Stromal cell of bone marrow (primary cell): Measurements from ENCODE around the gene SGPP1.
"Not testable (repeated sequence)": the region's sequence is repeated elsewhere in the genome, so short reads cannot be mapped to it uniquely, and the experiment has no call there.

ENCODE experiments used
- DNase-seq: peaks from one replicate; pipeline ENCODE4 v3.0.0-alpha.2; 2012; ENCODE audit warnings: low read depth

SGPP1 gene

DNA sequence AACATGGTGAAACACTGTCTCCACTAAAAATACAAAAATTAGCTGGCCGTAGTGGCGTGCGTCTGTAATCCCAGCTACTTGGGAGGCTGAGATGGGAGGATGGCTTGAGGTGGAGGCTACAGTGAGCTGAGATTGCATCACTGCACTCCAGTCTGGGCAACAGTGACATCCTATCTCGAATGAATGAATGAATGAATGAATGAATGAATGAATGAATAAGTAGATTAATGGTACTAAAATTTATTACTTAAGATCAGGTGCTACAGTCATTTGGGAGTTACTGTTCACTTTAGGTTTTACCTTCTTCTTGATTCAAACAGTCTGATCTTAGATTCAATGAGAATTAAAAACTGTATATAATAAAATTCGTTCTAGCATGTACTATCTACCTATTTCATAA, 54.6 kb downstream of the SGPP1 start:
- no peak for DNase-seq

DNA sequence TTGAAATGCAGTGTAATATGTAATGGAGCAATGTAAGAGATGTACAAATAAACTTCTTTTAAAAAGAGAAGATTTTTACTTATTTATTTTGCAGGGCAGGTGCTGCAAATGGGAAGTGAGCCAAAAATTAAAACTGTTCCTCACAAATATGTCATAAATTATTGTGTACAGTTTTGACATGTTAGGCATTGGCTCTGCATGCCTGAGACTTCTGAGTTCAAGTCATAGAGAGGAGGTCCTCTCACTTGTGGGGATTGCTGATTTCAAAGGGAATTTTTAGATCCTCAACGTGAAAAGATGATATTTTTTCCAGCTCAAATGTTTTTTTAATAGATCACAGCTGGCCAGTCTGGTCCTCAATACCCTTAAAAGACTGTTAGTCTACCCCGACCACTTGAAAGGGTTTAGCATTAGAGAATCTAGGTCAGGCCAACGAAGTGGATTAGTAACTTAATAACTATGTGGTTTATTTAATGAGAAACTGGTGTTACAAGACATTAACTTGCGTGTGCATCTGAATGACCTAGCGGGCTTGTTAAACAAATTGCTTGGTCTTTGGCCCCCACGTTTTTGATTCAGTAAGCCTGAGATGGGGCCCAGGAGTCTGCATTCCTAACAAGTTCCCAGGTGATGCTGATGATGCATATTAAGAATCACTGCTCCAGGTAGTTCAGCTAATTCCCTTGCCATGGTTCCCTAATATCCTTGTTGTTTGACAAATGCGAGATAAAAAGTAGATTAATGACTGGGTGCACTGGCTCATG, 55.3 kb downstream of the SGPP1 start:
- DNase-seq = no peak

DNA sequence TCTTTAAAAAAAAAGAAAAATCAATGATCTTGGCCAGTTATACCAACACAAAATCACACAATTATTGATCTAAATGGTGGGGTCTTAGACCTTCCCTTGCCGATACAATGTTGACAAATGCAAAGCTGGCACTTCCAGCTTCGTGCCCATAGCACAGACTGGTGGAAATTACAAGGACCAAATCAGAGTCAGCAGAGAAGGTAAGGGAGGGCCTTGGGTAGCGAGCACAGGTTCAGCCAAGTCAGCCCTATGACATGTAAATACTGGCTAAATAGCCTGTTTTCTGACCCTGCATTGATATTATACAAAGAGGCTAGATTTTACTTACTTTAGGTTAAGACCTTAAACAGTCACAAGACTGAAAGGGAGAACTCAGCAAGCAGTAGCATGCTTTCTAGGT, 55.9 kb downstream of the SGPP1 start:
- no peak for DNase-seq

DNA sequence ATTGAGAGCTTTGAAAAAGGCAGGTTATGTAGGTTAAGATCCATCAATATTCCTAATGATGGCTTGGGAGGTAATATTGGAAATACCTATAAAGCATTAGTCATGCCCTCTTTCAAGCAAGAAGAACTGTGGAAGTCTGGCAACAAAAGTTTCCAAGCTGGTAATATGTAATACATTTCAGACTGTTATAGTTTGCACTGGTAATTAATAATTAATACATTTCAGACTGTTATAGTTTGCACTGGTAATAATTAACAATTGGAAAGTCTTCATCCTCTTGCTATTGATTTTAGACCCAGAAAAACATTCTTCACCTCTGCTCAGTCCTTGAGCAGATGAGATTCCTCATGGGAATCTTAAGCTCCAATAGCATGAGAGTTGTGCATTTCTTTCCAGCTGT, 57.2 kb downstream of the SGPP1 start:
- DNase-seq = no peak

DNA sequence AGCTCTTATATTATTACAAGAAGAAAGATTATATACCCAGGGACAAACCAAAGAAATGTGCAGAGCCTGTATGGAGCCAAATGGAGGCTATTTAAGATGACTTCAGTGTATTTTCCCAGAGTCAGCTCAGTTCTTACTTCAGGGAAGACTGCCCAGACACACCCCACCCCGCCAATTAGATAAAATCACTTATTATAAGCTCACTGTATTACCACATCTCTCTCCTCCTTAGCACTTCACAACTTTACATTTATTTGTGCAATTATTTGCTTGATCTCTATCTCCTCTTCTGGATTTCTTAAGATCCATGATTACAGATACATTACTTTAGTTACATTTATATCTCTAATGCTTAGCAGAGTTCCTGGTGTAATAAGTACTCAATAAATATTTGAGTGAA, 61.5 kb downstream of the SGPP1 start:
- no peak for DNase-seq

DNA sequence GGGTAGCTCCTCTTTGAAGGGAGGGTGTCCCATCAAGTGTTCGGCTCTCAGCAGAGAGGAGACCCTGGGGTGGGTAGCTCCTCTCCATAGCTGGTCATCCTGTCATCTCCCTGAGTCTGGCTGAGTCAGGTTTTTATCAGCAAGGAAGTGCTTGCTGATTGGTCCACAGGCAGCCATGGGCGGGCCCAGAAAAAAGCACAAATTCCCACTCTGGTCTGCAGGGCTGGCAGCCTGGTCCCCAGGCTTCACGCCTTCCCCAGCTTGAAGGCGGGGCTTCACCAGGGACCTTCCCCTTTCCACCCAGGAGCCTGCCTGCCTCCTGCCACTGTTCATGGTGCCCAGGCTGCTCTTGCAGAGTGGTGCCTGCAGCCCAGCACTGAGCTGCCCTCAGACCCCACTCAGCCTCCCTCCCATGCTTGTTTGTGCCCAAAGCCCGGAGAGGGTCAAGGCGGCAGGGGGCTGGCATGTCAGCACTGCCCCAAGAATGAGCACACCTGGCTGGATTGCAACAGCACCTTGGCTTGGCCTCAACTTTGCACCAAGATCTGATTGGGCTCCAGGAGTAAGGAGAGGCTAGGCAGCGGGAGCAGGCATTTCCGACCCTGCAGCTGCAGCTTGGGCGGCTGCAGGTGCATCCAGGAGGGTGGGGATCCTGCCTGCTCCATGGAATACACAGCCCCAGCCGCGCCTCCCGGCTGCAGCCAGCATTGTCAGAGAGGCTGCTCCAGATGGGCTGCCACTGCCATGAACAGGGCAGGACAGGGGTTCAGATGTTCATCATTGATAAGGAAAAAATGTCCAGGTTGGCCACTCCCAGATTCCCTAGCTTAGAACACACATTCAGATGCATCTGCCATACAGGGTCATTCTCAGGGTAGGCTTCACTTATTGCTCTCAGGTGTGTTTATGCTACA, 64.2 kb downstream of the SGPP1 start:
- DNase-seq = no peak

DNA sequence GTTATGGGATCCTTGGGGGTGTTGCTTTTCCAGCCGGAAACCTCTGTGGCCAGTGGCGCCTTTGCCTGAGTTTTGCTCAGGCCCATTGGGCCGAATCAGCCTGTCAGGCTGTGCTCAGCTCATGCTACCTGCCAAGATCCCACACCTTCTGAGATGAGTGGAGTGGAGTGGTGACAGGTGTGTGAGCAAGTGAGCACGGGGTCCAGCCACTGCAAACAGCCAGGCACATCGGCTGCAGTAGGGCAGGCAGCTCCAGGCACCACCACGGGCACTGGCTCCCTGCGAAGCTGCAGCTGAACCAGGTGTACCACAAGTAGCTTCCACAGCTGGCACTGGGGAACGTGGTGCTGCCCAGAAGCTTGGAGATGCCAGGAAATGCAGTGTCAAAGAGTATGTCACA, 65.1 kb downstream of the SGPP1 start:
- DNase-seq = no peak

DNA sequence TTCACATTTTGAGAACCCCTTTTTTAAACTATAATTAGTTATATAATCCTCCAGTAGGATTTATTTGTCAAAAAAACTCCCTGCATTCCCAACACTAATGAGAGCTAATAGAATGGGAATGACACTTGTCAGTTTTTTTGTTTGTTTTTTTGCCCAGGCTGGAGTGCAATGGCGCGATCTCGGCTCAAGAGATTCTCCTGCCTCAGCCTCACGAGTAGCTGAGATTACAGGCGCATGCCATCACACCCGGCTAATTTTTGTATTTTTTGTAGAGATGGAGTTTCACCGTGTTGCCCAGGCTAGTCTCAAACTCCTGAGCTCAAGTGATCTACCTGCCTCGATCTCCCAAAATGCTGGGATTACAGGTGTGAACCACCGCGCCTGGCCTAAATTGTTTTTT, 66.0 kb downstream of the SGPP1 start:
- not testable (repeated sequence) for DNase-seq

DNA sequence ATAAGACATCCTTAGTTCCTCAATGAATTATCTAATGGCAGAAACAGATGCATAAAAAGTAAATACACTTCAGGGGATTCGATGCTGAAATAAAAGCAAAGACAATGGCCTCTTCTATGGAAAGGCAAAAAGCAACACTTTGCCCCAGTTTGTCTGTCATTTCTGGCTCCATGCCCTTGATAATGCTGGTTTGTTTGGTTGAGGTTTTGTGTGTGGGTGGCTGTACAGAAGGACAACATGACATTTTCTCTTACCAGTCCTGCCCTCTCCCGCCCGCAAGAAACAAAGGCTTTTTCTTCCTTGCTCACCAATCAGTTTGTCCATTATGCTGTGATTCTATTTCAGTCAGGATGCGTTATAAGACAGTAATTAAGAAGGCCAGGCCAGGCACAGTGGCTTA, 68.1 kb downstream of the SGPP1 start:
- DNase-seq = no peak

DNA sequence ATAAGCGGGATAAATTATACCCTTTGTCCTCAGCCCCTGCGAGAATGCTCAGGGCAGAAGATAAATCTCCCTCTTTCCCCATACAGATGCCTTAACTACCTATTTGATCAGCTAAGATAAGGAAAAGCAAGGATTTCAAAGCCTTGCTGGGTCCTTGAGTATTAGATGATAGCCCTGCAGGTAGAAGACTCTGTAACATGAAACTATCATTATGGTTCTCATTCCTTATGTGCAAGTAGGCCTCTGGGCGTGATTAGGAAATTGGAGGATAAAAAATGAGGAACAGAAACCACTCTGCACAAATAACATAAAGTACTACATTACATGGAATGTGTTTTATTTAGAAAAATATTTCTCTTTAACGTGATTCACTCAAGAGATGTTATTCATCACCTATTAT, 71.7 kb downstream of the SGPP1 start:
- DNase-seq = no peak

DNA sequence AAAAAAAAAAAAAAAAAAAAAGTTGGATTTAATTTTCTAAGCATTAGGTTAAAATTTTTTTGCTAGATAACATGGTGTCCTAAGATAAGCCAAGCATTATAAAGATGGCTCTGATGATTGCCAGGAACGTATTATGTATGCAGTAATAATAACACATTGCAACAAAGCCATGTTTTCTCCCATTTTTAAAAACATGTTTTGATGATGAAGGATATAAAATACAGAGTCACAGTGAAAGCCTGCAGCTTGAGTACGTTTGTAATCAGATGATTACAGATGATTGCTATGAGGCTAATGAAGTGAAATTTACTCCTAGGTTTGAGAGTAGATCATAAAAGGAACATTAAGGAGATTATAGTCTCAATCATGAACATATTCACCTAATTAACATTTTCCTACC, 72.9 kb downstream of the SGPP1 start:
- DNase-seq = no peak

DNA sequence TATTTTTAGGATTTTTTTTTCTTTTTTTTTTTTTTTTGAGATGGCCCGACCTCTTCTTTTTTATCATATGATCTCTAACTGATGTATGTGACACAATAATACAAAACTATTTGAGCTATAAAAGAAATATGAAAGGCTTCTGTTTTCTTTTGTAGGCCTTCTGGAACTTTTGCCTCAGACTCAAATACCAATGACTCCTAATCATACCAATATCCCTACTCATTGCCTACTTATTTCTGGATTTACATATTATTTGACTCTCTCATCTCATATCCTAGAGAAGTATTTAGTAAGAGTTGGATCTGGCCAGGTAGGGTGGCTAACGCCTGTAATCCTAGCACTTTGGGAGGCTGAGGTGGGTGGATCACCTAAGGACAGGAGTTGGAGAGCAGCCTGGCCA, 73.5 kb downstream of the SGPP1 start:
- DNase-seq = peak; percentile 46

DNA sequence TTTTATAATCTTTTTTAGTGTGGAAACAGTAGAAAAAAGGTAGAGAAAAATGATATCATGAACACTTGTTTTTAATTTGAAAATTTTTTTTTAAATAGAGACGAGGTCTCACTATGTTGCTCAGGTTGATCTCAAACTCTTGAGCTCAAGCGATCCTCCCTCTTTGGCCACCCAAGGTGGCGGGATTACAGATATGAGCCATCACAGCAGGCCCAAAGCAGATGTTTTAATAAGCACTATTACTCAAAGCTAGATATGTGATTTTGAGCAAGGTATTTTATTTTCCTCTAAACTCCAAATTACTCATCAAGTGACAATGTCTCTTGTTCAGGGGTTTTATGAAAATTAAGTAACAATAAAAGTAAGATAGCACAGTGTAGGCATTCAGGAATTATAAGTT, 75.5 kb downstream of the SGPP1 start:
- no peak for DNase-seq

DNA sequence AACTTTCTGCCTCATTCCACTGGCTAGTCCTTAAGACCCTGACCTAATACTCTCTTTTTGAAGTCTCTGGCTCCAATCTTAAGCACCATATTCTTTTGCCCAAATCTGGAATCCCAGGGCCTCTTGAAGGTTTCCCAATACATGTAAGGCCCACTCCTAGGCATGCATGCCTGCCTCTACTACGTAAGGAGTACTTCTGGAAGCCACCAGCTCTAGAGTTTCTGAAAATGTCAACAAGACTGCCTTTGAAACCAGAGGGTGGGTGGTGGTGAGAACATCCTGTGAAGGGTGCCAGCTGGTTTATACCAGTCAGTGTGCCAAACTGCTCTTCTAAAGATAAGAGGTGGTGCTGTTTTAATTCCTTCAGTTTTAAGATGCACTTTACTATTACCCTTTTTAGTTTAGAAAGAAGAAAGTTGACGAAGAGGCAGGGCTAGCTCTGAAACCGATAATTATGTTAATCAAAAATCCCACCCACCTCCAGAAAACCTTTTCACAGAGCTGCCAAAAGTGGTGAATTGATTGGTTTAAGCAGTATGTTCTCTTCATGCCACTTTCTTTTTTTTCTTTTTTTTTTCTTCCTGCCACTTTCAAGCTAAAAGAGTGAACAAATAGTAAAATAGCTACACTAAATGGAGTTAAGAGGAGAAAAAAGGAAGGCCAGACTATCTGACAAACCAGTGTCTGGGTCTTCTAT, 77.5 kb downstream of the SGPP1 start:
- no peak for DNase-seq

DNA sequence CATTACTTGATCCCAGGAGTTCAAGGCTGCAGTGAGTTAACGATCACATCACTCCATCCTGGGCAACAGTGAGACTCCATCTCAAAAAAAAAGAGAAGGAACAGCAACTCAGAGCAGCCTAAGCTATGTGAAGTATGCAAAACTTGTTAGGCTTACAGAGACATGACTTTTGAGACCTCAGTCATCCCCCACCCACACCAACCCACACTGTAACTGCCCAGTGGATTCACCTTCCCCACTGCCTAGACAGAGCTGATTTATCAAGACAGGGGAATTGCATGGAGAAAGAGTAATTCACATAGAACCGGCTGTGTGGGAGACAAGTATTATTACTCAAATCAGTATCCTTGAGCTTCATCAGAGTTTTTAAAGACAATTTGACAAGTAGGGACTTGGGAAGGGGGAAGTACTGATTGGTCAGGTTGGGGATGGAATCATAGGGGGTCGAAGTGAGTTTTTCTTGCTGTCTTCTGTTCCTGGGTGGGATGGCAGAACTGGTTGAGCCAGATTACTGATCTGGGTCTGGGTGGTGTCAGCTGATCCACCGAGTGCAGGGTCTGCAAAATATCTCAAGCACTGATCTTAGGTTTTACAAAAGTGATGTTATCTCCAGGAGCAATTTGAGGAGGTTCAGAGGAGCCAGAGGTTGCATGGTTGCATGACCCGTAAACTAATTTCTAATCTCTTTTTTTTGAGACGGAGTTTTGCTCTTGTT, 80.0 kb downstream of the SGPP1 start:
- DNase-seq = no peak

DNA sequence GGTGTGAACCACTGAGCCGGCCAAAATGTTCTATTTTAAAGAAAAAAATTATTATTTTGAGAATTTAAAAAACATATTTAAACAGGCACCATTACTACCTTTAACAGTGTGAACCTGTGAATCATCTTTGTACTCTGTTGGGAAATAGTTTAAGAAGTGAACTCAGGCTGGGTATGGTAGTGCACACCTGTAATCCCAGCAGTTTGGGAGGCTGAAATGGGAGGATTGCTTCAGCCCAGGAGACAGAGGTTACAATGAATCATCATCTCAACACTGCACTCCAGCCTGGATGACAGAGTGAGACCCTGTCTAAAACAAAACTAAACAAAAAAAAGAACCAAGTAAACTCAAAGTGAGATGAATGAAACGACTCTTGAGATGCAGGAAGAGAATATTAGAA, 83.1 kb downstream of the SGPP1 start:
- DNase-seq = no peak

DNA sequence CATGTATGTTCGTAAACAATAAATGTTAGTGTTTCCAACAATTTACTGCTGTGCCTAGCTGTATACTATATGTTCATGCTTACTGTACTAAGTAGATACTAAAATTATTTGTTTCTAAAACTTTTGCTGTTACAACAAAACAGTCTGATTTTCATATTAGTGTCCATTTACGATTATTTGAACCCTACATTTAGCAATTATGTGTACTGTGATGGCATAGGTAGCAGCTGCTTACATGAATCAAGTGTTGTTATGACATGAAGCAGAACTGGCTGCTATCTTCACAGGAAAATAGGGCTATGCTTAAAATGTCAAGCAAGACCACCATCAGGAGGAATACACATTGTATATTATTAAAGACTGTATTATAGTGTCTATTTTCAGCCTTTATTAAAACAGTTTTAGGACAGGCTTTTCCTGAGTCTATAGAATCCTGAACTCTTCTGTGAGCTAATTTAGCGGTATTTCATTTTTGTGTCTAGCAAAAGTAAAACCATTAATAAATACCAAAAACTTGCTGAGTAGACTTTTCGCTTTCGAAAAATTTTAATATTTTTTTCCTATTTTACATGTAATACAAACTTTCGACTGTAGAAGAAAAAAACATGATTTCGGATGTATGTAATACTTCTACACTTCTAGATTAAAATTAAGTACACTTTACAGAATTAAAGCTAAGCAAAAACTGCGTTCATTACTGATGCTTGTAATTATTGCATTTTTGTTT, 85.0 kb downstream of the SGPP1 start:
- no peak for DNase-seq

DNA sequence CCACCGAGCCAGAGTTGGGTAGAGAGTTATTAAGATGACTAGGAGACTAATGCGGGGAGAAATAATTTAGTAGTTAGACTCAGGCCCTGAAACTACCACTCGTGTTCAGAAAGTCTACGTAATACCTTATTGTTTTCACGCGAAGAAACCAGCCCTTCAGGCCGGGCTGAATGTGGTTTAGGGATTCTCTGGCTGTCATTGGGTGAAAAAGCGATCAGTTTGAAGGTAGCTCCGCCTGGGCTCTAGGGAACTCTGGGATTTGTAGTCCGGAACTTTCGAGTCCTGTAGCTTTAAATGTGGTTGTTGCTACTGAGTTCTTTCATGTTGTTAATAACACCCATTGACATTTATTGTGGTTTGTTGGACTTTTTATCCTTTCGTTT, 85.6 kb downstream of the SGPP1 start:
- peak; percentile 96 for DNase-seq

DNA sequence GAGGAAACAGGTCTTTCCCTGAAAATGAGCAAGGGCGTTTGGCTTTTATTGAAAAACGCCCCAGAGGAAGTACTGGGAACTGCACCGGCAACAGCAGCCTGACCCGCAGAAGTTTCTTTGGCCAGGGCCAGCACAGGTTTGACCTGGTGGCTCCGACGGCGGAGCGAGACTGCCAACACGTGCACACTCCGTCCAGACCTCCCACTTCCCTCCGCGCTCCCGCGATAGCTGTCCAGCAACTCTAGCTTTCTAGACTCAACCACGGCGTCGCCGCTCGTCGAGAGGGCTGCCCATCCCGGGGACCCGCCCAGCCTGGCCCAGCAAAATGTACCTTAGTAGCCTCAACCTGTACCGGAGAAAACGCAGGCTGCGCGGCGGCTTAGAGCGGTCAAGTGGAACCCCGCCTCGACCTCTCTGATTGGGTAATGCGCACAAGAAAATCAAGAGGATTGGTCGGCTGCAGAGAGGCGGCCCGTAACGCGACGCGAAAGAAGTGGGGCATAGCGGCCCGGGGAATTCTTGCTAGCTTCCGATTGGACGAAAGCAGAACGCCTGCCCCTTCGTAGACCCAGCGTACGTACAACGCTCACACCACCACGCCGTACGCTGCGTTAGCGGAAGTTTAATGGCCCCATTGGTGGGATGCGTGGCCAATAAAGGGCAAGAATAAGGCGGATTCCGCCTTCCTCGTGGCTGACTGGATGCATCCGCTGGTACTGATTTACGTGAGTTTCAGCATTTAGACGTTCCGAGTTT, 86.2 kb downstream of the SGPP1 start, which contains the start of gene WDR89:
Gene WDR89, minus strand, starts transcription at position 399 of the 756 bp plus-strand sequence. CDS start 41,929 bp downstream, outside the sequence.
- DNase-seq = peak; percentile 99

DNA sequence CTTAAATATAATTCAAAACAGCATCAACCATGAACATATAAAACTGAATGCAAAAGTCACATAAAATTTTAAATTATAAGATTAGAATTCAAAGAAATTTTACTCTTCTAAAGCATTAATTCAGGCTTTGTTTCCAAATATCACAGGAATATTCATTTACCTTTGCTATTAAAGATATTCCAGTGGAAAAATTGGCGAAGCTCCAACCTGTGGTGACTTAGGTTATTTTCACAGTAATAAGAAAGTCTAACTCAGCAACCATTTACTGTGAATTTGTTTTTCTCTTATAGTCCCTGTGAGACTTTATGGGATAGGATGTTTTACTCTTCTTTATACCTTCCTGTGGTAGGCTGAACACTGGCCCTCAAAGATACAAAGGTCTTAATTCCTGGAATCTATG, 89.4 kb downstream of the SGPP1 start:
- DNase-seq = no peak
